DND-41 (cell line): ENCODE results near the gene TTLL10.

Source experiments
- ATAC-seq: fragments of 200-7000 bp; cut with Tn5 transposase; 3 replicates; pipeline ENCODE4 v1.9.1; 2021; ENCODE audit warnings: low read depth; ENCODE audit not compliant: insufficient read depth
- DNase-seq: peaks from one replicate; pipeline ENCODE4 v3.0.0-alpha.2; 2020
- H2AFZ ChIP-seq: 2 replicates; pipeline ENCODE4 v1.6.0; 2012; ENCODE audit warnings: low read depth, low read length
- H3K27ac ChIP-seq: 2 replicates; pipeline ENCODE4 v1.5.1; 2012; ENCODE audit warnings: low read length, inconsistent platforms
- H3K27me3 ChIP-seq: fragments of 200-600 bp; sonication (generic); 2 replicates; pipeline ENCODE4 v1.6.0; 2012; ENCODE audit warnings: low read length, mild to moderate bottlenecking, inconsistent platforms; ENCODE audit not compliant: insufficient read depth, poor library complexity
- H3K36me3 ChIP-seq: 2 replicates; pipeline ENCODE4 v1.5.1; 2012; ENCODE audit warnings: low read length, inconsistent platforms; ENCODE audit not compliant: insufficient read depth
- H3K4me1 ChIP-seq: 2 replicates; pipeline ENCODE4 v1.5.1; 2012; ENCODE audit warnings: mild to moderate bottlenecking, low read length; ENCODE audit not compliant: insufficient read depth
- H3K4me2 ChIP-seq: 2 replicates; pipeline ENCODE4 v1.6.0; 2012; ENCODE audit warnings: mild to moderate bottlenecking, moderate library complexity, low read length, inconsistent platforms; ENCODE audit not compliant: insufficient read depth
- H3K4me3 ChIP-seq, 2 experiments: fragments of 200-600 bp in 1 of 2; shearing (Covaris generic) in 1 of 2; 2 replicates each; pipeline ENCODE4 v1.5.1; 2012 to 2016; ENCODE audit warnings: inconsistent platforms in 2 of 2, low read length in 2 of 2, mild to moderate bottlenecking in 2 of 2, low read depth in 1 of 2, moderate library complexity in 1 of 2
- H3K79me2 ChIP-seq: 2 replicates; pipeline ENCODE4 v1.6.0; 2012; ENCODE audit warnings: low read length, inconsistent platforms; ENCODE audit not compliant: insufficient read depth
- H3K9ac ChIP-seq: 2 replicates; pipeline ENCODE4 v1.6.0; 2012; ENCODE audit warnings: low read depth, mild to moderate bottlenecking, inconsistent platforms, low read length, moderate library complexity
- H3K9me3 ChIP-seq: 2 replicates; pipeline ENCODE4 v1.5.1; 2012; ENCODE audit warnings: low read length, moderate library complexity, mild to moderate bottlenecking, inconsistent platforms; ENCODE audit not compliant: insufficient read depth, severe bottlenecking
- H4K20me1 ChIP-seq: 2 replicates; pipeline ENCODE4 v1.6.0; 2012; ENCODE audit warnings: low read length; ENCODE audit not compliant: insufficient read depth
- CTCF ChIP-seq: IDR thresholded peaks from 2 replicates; pipeline ENCODE4 v1.5.1; 2012; ENCODE audit warnings: borderline replicate concordance, low read length, moderate library complexity, mild to moderate bottlenecking; ENCODE audit not compliant: poor library complexity, severe bottlenecking; ENCODE audit errors: extremely low read depth
- EZH2 ChIP-seq: IDR thresholded peaks from 3 replicates; pipeline ENCODE4 v1.6.1; 2012; ENCODE audit warnings: borderline replicate concordance, low read depth, mild to moderate bottlenecking, moderate library complexity, low read length, inconsistent platforms; ENCODE audit not compliant: severe bottlenecking

TTLL10 gene

GRCh38 chr1:1157033-1157365 is 16.7 kb upstream of the TTLL10 start:
- ATAC-seq (no peak), DNase-seq (no peak)
- H4K20me1 ChIP-seq = no peaks in the 10 kb centered on the region
- H2AFZ ChIP-seq = no peak overlapping the region
- H3K4me3 ChIP-seq = no peak overlapping the region
- no peak overlapping the region for H3K9ac ChIP-seq
- H3K9me3 ChIP-seq = peaks cover 5% of the 10 kb centered on the region
- H3K27me3 ChIP-seq = no peaks in the 10 kb centered on the region
- no peaks in the 10 kb centered on the region for H3K4me1 ChIP-seq
- no peak for TF ChIP-seq EZH2
- no peak for TF ChIP-seq CTCF
- H3K27ac ChIP-seq = no peak overlapping the region
- no peaks in the 10 kb centered on the region for H3K79me2 ChIP-seq
- H3K4me2 ChIP-seq = no peak overlapping the region
- H3K36me3 ChIP-seq = no peaks in the 10 kb centered on the region

GRCh38 chr1:1157426-1157913 is 16.2 kb upstream of the TTLL10 start:
- no peak overlapping the region for H3K9ac ChIP-seq
- no peak overlapping the region for H2AFZ ChIP-seq
- peaks cover 5% of the 10 kb centered on the region for H3K9me3 ChIP-seq
- no peaks in the 10 kb centered on the region for H3K79me2 ChIP-seq
- no peak overlapping the region for H3K27ac ChIP-seq
- H3K36me3 ChIP-seq = no peaks in the 10 kb centered on the region
- H3K27me3 ChIP-seq = no peaks in the 10 kb centered on the region
- TF ChIP-seq CTCF = no peak
- TF ChIP-seq EZH2 = no peak
- no peaks in the 10 kb centered on the region for H4K20me1 ChIP-seq
- ATAC-seq (no peak), DNase-seq (no peak)
- no peaks in the 10 kb centered on the region for H3K4me1 ChIP-seq
- no peak overlapping the region for H3K4me3 ChIP-seq
- no peak overlapping the region for H3K4me2 ChIP-seq

- no peak for DNase-seq
- H2AFZ ChIP-seq = no peak overlapping the region
- peaks cover 1% of the 10 kb centered on the region for H3K9me3 ChIP-seq
Observed at GRCh38 chr1:1157914-1158710, 15.6 kb upstream of the TTLL10 start.

More at GRCh38 chr1:1157914-1158710, 15.6 kb upstream of the TTLL10 start:
- Histone ChIP-seq H3K27me3 (no peaks in the 10 kb centered on the region), H3K36me3 (no peaks in the 10 kb centered on the region), H3K79me2 (no peaks in the 10 kb centered on the region), H3K4me3 (no peak overlapping the region), H3K9ac (no peak overlapping the region), H3K4me1 (no peaks in the 10 kb centered on the region), H3K4me2 (no peak overlapping the region), H4K20me1 (no peaks in the 10 kb centered on the region), H3K27ac (no peak overlapping the region)
- TF ChIP-seq CTCF = no peak
- no peak for TF ChIP-seq EZH2
- ATAC-seq = no peak
